Caco-2 (cell line): ENCODE measurements around the gene KCNAB1. TPM values are rescaled to one million over a fixed set of nuclear protein-coding genes. Genes with fewer than 3 reads are reported as not detected.

Source experiments
- BruUV-seq: library from RNA; stranded (reverse); fragments of 400-500 nt; replicated peaks from 2 replicates; lab custom pipeline; 2021; lab: Mats Ljungman, UMichigan
- CTCF ChIA-PET: fragments of 300-600 bp; sonication (Branson Sonifier 250); formaldehyde crosslinking; loops from one replicate; lab custom pipeline; 2022; ENCODE audit warnings: antibody characterized with exemption; lab: Charles Lee
- POLR2A ChIA-PET: fragments of 300-600 bp; sonication (Branson Sonifier 250); formaldehyde crosslinking; loops from one replicate; lab custom pipeline; 2022; ENCODE audit warnings: antibody characterized with exemption; lab: Charles Lee
- DNase-seq, 2 experiments: peaks; one replicate each; pipeline versions ENCODE4 v3.0.0 to v3.0.0-alpha.2; 2020 to 2022
- H3K27me3 ChIP-seq: replicated peaks from 2 replicates; pipeline ENCODE4 v1.6.0; 2011; ENCODE audit warnings: low read length; ENCODE audit not compliant: control insufficient read depth, insufficient read depth
- H3K36me3 ChIP-seq: 2 replicates; pipeline ENCODE4 v1.5.1; 2011; ENCODE audit warnings: low read length; ENCODE audit not compliant: control insufficient read depth, insufficient read depth
- H3K4me1 ChIP-seq: fragments of 250-450 bp; sonication (Bioruptor Pico); 2 replicates; pipeline ENCODE4 v1.5.1; 2020; ENCODE audit warnings: mild to moderate bottlenecking
- H3K4me3 ChIP-seq: 2 replicates; pipeline ENCODE4 v1.5.1; 2011; ENCODE audit warnings: low read depth, mild to moderate bottlenecking, control low read depth, low read length
- H3K9me3 ChIP-seq: fragments of 250-450 bp; sonication (Bioruptor Pico); 2 replicates; pipeline ENCODE4 v1.5.1; 2020; ENCODE audit warnings: mild to moderate bottlenecking, moderate library complexity
- H3K27ac Mint-ChIP-seq: one replicate; pipeline ENCODE4 v1.8.0; 2022; ENCODE audit warnings: mixed read lengths; ENCODE audit not compliant: unreplicated experiment
- H3K27me3 Mint-ChIP-seq: one replicate; pipeline ENCODE4 v1.8.0; 2022; ENCODE audit warnings: mixed read lengths; ENCODE audit not compliant: insufficient read depth, unreplicated experiment
- H3K36me3 Mint-ChIP-seq: one replicate; pipeline ENCODE4 v1.8.0; 2022; ENCODE audit warnings: mild to moderate bottlenecking, mixed read lengths; ENCODE audit not compliant: insufficient read depth, unreplicated experiment
- H3K4me1 Mint-ChIP-seq: one replicate; pipeline ENCODE4 v1.8.0; 2022; ENCODE audit warnings: low read depth, mixed read lengths; ENCODE audit not compliant: unreplicated experiment
- H3K4me3 Mint-ChIP-seq: one replicate; pipeline ENCODE4 v1.8.0; 2022; ENCODE audit warnings: mild to moderate bottlenecking, moderate library complexity, mixed read lengths; ENCODE audit not compliant: unreplicated experiment
- H3K9me3 Mint-ChIP-seq: one replicate; pipeline ENCODE4 v1.8.0; 2022; ENCODE audit warnings: mixed read lengths; ENCODE audit not compliant: unreplicated experiment
- CTCF ChIP-seq, 2 experiments: fragments of 200-600 bp in 1 of 2; IDR thresholded peaks; 1 replicate in 1 of 2; 2 replicates in 1 of 2; pipeline versions ENCODE4 v1.5.1 to v1.8.0; 2011 to 2022; ENCODE audit warnings: antibody characterized with exemption in 1 of 2, control low read depth in 1 of 2, inconsistent platforms in 1 of 2, low read depth in 1 of 2, low read length in 1 of 2, mild to moderate bottlenecking in 1 of 2, moderate library complexity in 1 of 2; ENCODE audit not compliant: insufficient read depth in 1 of 2, severe bottlenecking in 1 of 2, unreplicated experiment in 1 of 2
- intact Hi-C: fragments of 100-400 bp; cut with micrococcal nuclease; formaldehyde crosslinking; loops from one replicate; pipeline ENCODE4 v1.10.0; 2022; ENCODE audit not compliant: unreplicated experiment
- total RNA-seq: library from RNA; stranded (reverse); gene quantifications from 2 replicates; pipeline ENCODE4 v1.2.3, GENCODE V29; 2022

KCNAB1 gene
- total RNA-seq, 1 experiment from 2014 or later = 0.14 TPM

GRCh38 chr3:156552973-156553372, 432.6 kb downstream of the KCNAB1 start:
- intact Hi-C loops = no loop called here
- H3K36me3 ChIP-seq = no peaks in the 10 kb centered on the region; the same call in 1 of the 2 replicates
- H3K9me3 ChIP-seq = no peaks in the 10 kb centered on the region
- Mint-ChIP-seq H3K4me1 (peaks cover 22% of the 10 kb centered on the region), H3K9me3 (no peaks in the 10 kb centered on the region), H3K36me3 (peaks cover 56% of the 10 kb centered on the region), H3K27ac (no peak overlapping the region), H3K27me3 (no peaks in the 10 kb centered on the region), H3K4me3 (peak overlapping the region; percentile 88)
- no peaks in the 10 kb centered on the region for H3K27me3 ChIP-seq
- H3K4me1 ChIP-seq = peaks cover 19% of the 10 kb centered on the region; the same call in 1 of the 2 replicates
- POLR2A ChIA-PET = no interaction called here
- TF ChIP-seq CTCF (IDR thresholded peaks at IDR 0.05; ENCODE audit: insufficient read depth in 1 of 2, low read depth in 1 of 2, low read length in 1 of 2, severe bottlenecking in 1 of 2, unreplicated experiment in 1 of 2) = no peak
- BruUV-seq = no TSS peak
- DNase-seq = no peak
- no peak overlapping the region for H3K4me3 ChIP-seq
- CTCF ChIA-PET = interaction anchor here (3.0 kb wide), 1 partner anchor 18 kb away, joined by 10 read pairs; no protein-coding TSS in a partner anchor

GRCh38 chr3:156553705-156554356, 433.5 kb downstream of the KCNAB1 start:
- peaks cover 22% of the 10 kb centered on the region for H3K4me1 Mint-ChIP-seq
- peaks cover 47% of the 10 kb centered on the region for H3K36me3 Mint-ChIP-seq
- Histone ChIP-seq H3K27me3 (no peaks in the 10 kb centered on the region), H3K9me3 (no peaks in the 10 kb centered on the region), H3K4me1 (peaks cover 19% of the 10 kb centered on the region; the same call in 1 of the 2 replicates), H3K4me3 (peak overlapping the region; percentile 99), H3K36me3 (no peaks in the 10 kb centered on the region; the same call in 1 of the 2 replicates)
- peak overlapping the region; percentile 81 for H3K27ac Mint-ChIP-seq
- DNase-seq = peak in 1 of 2 experiments; percentile 26
- no peaks in the 10 kb centered on the region for H3K9me3 Mint-ChIP-seq
- intact Hi-C loops = no loop called here
- TF ChIP-seq CTCF (IDR thresholded peaks at IDR 0.05; ENCODE audit: insufficient read depth in 1 of 2, low read depth in 1 of 2, low read length in 1 of 2, severe bottlenecking in 1 of 2, unreplicated experiment in 1 of 2) = no peak
- ChIA-PET POLR2A (interaction anchor here (0.6 to 2.6 kb wide), 3 partner anchors 19 to 120 kb away, joined by 3 to 14 read pairs (median 13); partner anchors contain the start of gene TIPARP), CTCF (interaction anchor here (1.6 to 3.0 kb wide), 2 partner anchors 19 to 74 kb away, joined by 4 to 10 read pairs; no protein-coding TSS in a partner anchor)
- no peaks in the 10 kb centered on the region for H3K27me3 Mint-ChIP-seq
- peak overlapping the region; percentile 88 for H3K4me3 Mint-ChIP-seq
- no TSS peak for BruUV-seq

- no peaks in the 10 kb centered on the region; the same call in 1 of the 2 replicates for H3K36me3 ChIP-seq
- H3K4me3 ChIP-seq = peak overlapping the region; percentile 99
- CTCF ChIA-PET = interaction anchor here (0.6 to 3.0 kb wide), 6 partner anchors 13 to 510 kb away, joined by 3 to 10 read pairs (median 6); partner anchors contain the start of gene TIPARP
- Mint-ChIP-seq H3K4me1 (peaks cover 22% of the 10 kb centered on the region), H3K27me3 (no peaks in the 10 kb centered on the region), H3K27ac (peak overlapping the region; percentile 81), H3K36me3 (peaks cover 44% of the 10 kb centered on the region), H3K9me3 (no peaks in the 10 kb centered on the region), H3K4me3 (peak overlapping the region; percentile 88)
- peaks cover 19% of the 10 kb centered on the region; the same call in 1 of the 2 replicates for H3K4me1 ChIP-seq
- no peak for DNase-seq
- H3K9me3 ChIP-seq = no peaks in the 10 kb centered on the region
- H3K27me3 ChIP-seq = no peaks in the 10 kb centered on the region
- POLR2A ChIA-PET = interaction anchor here (0.9 to 2.6 kb wide), 6 partner anchors 19 to 606 kb away, joined by 3 to 14 read pairs (median 9); partner anchors contain the start of genes CCNL1 and TIPARP
- intact Hi-C loops = no loop called here
- BruUV-seq = no TSS peak
- no peak for TF ChIP-seq CTCF (IDR thresholded peaks at IDR 0.05; ENCODE audit: insufficient read depth in 1 of 2, low read depth in 1 of 2, low read length in 1 of 2, severe bottlenecking in 1 of 2, unreplicated experiment in 1 of 2)
Observed at GRCh38 chr3:156554515-156554841, 434.1 kb downstream of the KCNAB1 start.
